H9 (cell line): ENCODE data around the gene TRIM37. TPM values are rescaled to one million over a fixed set of nuclear protein-coding genes. Genes with fewer than 3 reads are reported as not detected.

Experiments
- DNase-seq: peaks from one replicate; pipeline ENCODE4 v3.0.0-alpha.2; 2017
- H2AFZ ChIP-seq: one replicate; pipeline ENCODE4 v1.6.1; 2013; ENCODE audit warnings: mild to moderate bottlenecking, low read length, control low read depth, moderate library complexity
- H2AK5ac ChIP-seq: 2 replicates; pipeline ENCODE4 v1.6.1; 2013; ENCODE audit warnings: low read length, control low read depth, mixed read lengths; ENCODE audit not compliant: insufficient read length
- H2BK120ac ChIP-seq: one replicate; pipeline ENCODE4 v1.6.1; 2013; ENCODE audit warnings: low read depth, mild to moderate bottlenecking, low read length, control low read depth, inconsistent platforms; ENCODE audit not compliant: poor library complexity, severe bottlenecking
- H2BK12ac ChIP-seq: 2 replicates; pipeline ENCODE4 v1.6.1; 2013; ENCODE audit warnings: low read length, control low read depth, mixed read lengths, low read depth; ENCODE audit not compliant: insufficient read length
- H2BK15ac ChIP-seq: 2 replicates; pipeline ENCODE4 v1.6.1; 2013; ENCODE audit warnings: low read depth, low read length, control low read depth
- H2BK20ac ChIP-seq: one replicate; pipeline ENCODE4 v1.6.1; 2013; ENCODE audit warnings: low read depth, mild to moderate bottlenecking, low read length, control low read depth, inconsistent platforms; ENCODE audit not compliant: poor library complexity, severe bottlenecking
- H2BK5ac ChIP-seq: 2 replicates; pipeline ENCODE4 v1.6.1; 2013; ENCODE audit warnings: low read length, control low read depth, mixed read lengths; ENCODE audit not compliant: insufficient read length
- H3K14ac ChIP-seq: 2 replicates; pipeline ENCODE4 v1.6.1; 2013; ENCODE audit warnings: low read length, control low read depth; ENCODE audit not compliant: insufficient read depth
- H3K18ac ChIP-seq: 2 replicates; pipeline ENCODE4 v1.6.1; 2013; ENCODE audit warnings: low read depth, mild to moderate bottlenecking, mixed read lengths, low read length, control low read depth; ENCODE audit not compliant: insufficient read length
- H3K23ac ChIP-seq: 2 replicates; pipeline ENCODE4 v1.6.1; 2013; ENCODE audit warnings: low read length, control low read depth, mixed read lengths, low read depth; ENCODE audit not compliant: insufficient read length
- H3K23me2 ChIP-seq: 2 replicates; pipeline ENCODE4 v1.6.1; 2013; ENCODE audit warnings: low read depth, mild to moderate bottlenecking, mixed read lengths, low read length, control low read depth; ENCODE audit not compliant: insufficient read length, poor library complexity, severe bottlenecking
- H3K27ac ChIP-seq: 2 replicates; pipeline ENCODE4 v1.5.1; 2013; ENCODE audit warnings: low read length, control low read depth, mixed read lengths, low read depth; ENCODE audit not compliant: insufficient read length
- H3K27me3 ChIP-seq: 2 replicates; pipeline ENCODE4 v1.6.1; 2013; ENCODE audit warnings: low read length, control low read depth, inconsistent platforms; ENCODE audit not compliant: insufficient read depth
- H3K4ac ChIP-seq: 2 replicates; pipeline ENCODE4 v1.6.1; 2013; ENCODE audit warnings: low read depth, mild to moderate bottlenecking, control low read depth, inconsistent platforms, low read length, moderate library complexity
- H3K4me1 ChIP-seq: 2 replicates; pipeline ENCODE4 v1.6.1; 2013; ENCODE audit warnings: low read length, control low read depth, inconsistent platforms; ENCODE audit not compliant: insufficient read depth
- H3K4me2 ChIP-seq: 2 replicates; pipeline ENCODE4 v1.6.1; 2013; ENCODE audit warnings: low read length, control low read depth, mixed read lengths; ENCODE audit not compliant: insufficient read length, insufficient read depth
- H3K56ac ChIP-seq: 2 replicates; pipeline ENCODE4 v1.6.1; 2013; ENCODE audit warnings: low read depth, mild to moderate bottlenecking, mixed read lengths, low read length, control low read depth; ENCODE audit not compliant: insufficient read length
- H3K79me1 ChIP-seq: 2 replicates; pipeline ENCODE4 v1.6.1; 2013; ENCODE audit warnings: low read depth, mild to moderate bottlenecking, moderate library complexity, low read length, control low read depth, inconsistent platforms; ENCODE audit not compliant: insufficient read depth, poor library complexity, severe bottlenecking
- H3K79me2 ChIP-seq: 2 replicates; pipeline ENCODE4 v1.6.1; 2013; ENCODE audit warnings: low read length, control low read depth, inconsistent platforms; ENCODE audit not compliant: insufficient read depth
- H3K9ac ChIP-seq: 2 replicates; pipeline ENCODE4 v1.6.1; 2013; ENCODE audit warnings: low read length, control low read depth, mixed read lengths; ENCODE audit not compliant: insufficient read length; ENCODE audit errors: extremely low read depth
- H3K9me3 ChIP-seq: one replicate; pipeline ENCODE4 v1.6.1; 2013; ENCODE audit warnings: low read depth, low read length, inconsistent platforms; ENCODE audit not compliant: control insufficient read depth
- H3T11ph ChIP-seq: one replicate; pipeline ENCODE4 v1.6.1; 2013; ENCODE audit warnings: mild to moderate bottlenecking, low read length, control low read depth, inconsistent platforms
- H4K20me1 ChIP-seq: one replicate; pipeline ENCODE4 v1.6.1; 2013; ENCODE audit not compliant: control insufficient read depth, insufficient read length, insufficient read depth
- H4K5ac ChIP-seq: 2 replicates; pipeline ENCODE4 v1.6.1; 2013; ENCODE audit warnings: low read depth, mild to moderate bottlenecking, mixed read lengths, low read length, control low read depth; ENCODE audit not compliant: insufficient read length
- H4K8ac ChIP-seq: replicated peaks from 2 replicates; pipeline ENCODE4 v1.6.1; 2013; ENCODE audit warnings: low read length, control low read depth, mixed read lengths, low read depth; ENCODE audit not compliant: insufficient read length
- H4K91ac ChIP-seq: 2 replicates; pipeline ENCODE4 v1.6.1; 2013; ENCODE audit warnings: low read depth, mild to moderate bottlenecking, moderate library complexity, mixed read lengths, low read length, control low read depth; ENCODE audit not compliant: insufficient read length
- H3K27ac Mint-ChIP-seq, 3 experiments: 2 replicates in 2 of 3; 3 replicates in 1 of 3; pipeline ENCODE4 v1.8.0; 2020 to 2021; ENCODE audit warnings: mixed read lengths in 3 of 3, mild to moderate bottlenecking in 1 of 3, moderate library complexity in 1 of 3
- H3K27me3 Mint-ChIP-seq: 2 replicates; pipeline ENCODE4 v1.8.0; 2021; ENCODE audit warnings: low read depth, mild to moderate bottlenecking, moderate library complexity, mixed read lengths
- H3K36me3 Mint-ChIP-seq, 3 experiments: 2 replicates in 2 of 3; 3 replicates in 1 of 3; pipeline ENCODE4 v1.8.0; 2020 to 2021; ENCODE audit warnings: low read depth in 3 of 3, mixed read lengths in 3 of 3; ENCODE audit not compliant: insufficient read depth in 1 of 3
- H3K4me1 Mint-ChIP-seq, 2 experiments: 2 replicates each; pipeline ENCODE4 v1.8.0; 2020; ENCODE audit warnings: mixed read lengths in 2 of 2
- H3K4me3 Mint-ChIP-seq, 2 experiments: 2 replicates in 1 of 2; 3 replicates in 1 of 2; pipeline ENCODE4 v1.8.0; 2020 to 2021; ENCODE audit warnings: mild to moderate bottlenecking in 2 of 2, mixed read lengths in 2 of 2, moderate library complexity in 1 of 2
- H3K9me3 Mint-ChIP-seq, 2 experiments: 2 replicates in 1 of 2; 3 replicates in 1 of 2; pipeline ENCODE4 v1.8.0; 2020; ENCODE audit warnings: mild to moderate bottlenecking in 2 of 2, mixed read lengths in 2 of 2, moderate library complexity in 1 of 2
- CTCF ChIP-seq: fragments of 200-600 bp; sonication (generic); conservative IDR thresholded peaks from 3 replicates; pipeline ENCODE4 v1.8.0; 2021; ENCODE audit warnings: antibody characterized with exemption, mild to moderate bottlenecking
- WGBS: extraction: QIAGEN DNeasy Blood & Tissue Kit; methylation state at CpG from one replicate; pipeline ENCODE4 v1.1.7; 2013; ENCODE audit warnings: missing lambda C conversion rate, low lambda C conversion rate, mixed read lengths; ENCODE audit not compliant: insufficient read length; ENCODE audit errors: extremely low coverage; 5-methylcytosine and 5-hydroxymethylcytosine counted together
- total RNA-seq: library from RNA; stranded (reverse); gene quantifications from 2 replicates; pipeline ENCODE4 v1.2.1, GENCODE V29; 2021

Gene TRIM37
- total RNA-seq, 1 experiment from 2014 or later = 52.1 TPM

- H4K8ac ChIP-seq = no peak overlapping the region
- no peak overlapping the region for H3K4ac ChIP-seq
- Mint-ChIP-seq H3K27ac (peak overlapping the region; percentile 90 to 96 (median 95); a peak in 6 of 7 replicates), H3K4me1 (peaks cover 9 to 12% of the 10 kb centered on the region in 2 experiments), H3K4me3 (peak overlapping the region; percentile 98 to 99), H3K27me3 (no peaks in the 10 kb centered on the region), H3K9me3 (no peaks in the 10 kb centered on the region), H3K36me3 (peaks cover 18 to 30% (median 29%) of the 10 kb centered on the region in 3 experiments)
- H2AFZ ChIP-seq = no peak overlapping the region
- no peak overlapping the region for H3K23ac ChIP-seq
- no peaks in the 10 kb centered on the region for H3K9me3 ChIP-seq
- H2BK12ac ChIP-seq = no peak overlapping the region
- no peak overlapping the region for H3T11ph ChIP-seq
- H3K27ac ChIP-seq = no peak overlapping the region
- no peak overlapping the region for H2AK5ac ChIP-seq
- H3K18ac ChIP-seq = peak overlapping the region; percentile 11
- H3K23me2 ChIP-seq = peaks cover 4% of the 10 kb centered on the region
- H3K9ac ChIP-seq = peak overlapping the region; percentile 69
- peak overlapping the region; percentile 25 for H3K14ac ChIP-seq
- no peak overlapping the region for H2BK5ac ChIP-seq
- WGBS = no CpG with 5 or more reads among the region's 18 CpGs
- H4K5ac ChIP-seq = no peak overlapping the region
- H3K4me1 ChIP-seq = no peaks in the 10 kb centered on the region
- H4K20me1 ChIP-seq = no peaks in the 10 kb centered on the region
- peak overlapping the region; percentile 87 for H3K4me2 ChIP-seq
- no peak overlapping the region for H3K56ac ChIP-seq
- H2BK120ac ChIP-seq = no peak overlapping the region
- no peaks in the 10 kb centered on the region for H3K27me3 ChIP-seq
- peaks cover 6% of the 10 kb centered on the region; the same call in 1 of the 2 replicates for H3K79me2 ChIP-seq
- TF ChIP-seq CTCF = no peak
- no peak overlapping the region for H4K91ac ChIP-seq
- no peak for DNase-seq
- no peak overlapping the region for H2BK15ac ChIP-seq
- no peak overlapping the region for H2BK20ac ChIP-seq
- H3K79me1 ChIP-seq = no peaks in the 10 kb centered on the region
Observed at GRCh38 chr17:59105852-59106462, 723 bp downstream of the TRIM37 start.
